GM21717 (cell line): ENCODE measurements around the gene ZC3H4.
"Not testable (repeated sequence)": the region's sequence is repeated elsewhere in the genome, so short reads cannot be mapped to it uniquely, and the experiment has no call there.

Experiments used
- ATAC-seq: cut with Tn5 transposase; IDR thresholded peaks from one replicate; pipeline ENCODE4 v1.9.1; 2021; ENCODE audit warnings: mild to moderate bottlenecking, moderate library complexity; ENCODE audit not compliant: unreplicated experiment

ZC3H4 gene

GRCh38 chr19:47086280-47086679 is 27.3 kb downstream of the ZC3H4 start:
- no peak for ATAC-seq

DNA sequence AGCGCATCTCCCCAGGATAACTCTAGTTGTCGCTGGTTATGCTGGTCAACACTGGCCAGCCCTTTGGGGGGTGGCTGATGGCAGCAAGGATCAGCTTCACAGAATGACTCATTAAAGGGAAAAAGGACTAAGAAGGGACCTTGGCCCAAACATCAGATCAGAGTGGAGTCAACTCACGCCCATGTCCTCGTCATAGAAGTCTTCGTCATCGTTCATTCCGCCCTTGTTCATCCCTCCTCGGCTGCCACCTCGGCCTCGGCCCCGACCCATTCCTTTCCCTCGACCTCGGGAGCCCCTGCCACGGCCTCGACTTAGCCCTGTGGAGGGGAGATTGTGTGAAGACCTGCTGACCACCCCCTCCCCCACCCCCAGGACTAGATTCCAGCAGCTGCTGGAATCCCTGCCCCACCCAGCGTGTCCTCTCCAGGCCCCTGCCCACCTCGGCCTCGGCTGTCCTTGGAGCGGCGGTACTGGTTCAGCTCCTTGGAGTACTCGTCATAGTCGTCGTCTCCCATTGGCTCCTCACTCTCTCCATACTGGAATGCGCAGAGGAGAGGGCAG is 28.6 kb downstream of the ZC3H4 start:
- no peak for ATAC-seq

- ATAC-seq: no peak
These were observed 31.1 kb downstream of the ZC3H4 start for GRCh38 chr19:47082493-47082892.

- no peak for ATAC-seq
These were observed 32.5 kb downstream of the ZC3H4 start for GRCh38 chr19:47081095-47081494.

DNA sequence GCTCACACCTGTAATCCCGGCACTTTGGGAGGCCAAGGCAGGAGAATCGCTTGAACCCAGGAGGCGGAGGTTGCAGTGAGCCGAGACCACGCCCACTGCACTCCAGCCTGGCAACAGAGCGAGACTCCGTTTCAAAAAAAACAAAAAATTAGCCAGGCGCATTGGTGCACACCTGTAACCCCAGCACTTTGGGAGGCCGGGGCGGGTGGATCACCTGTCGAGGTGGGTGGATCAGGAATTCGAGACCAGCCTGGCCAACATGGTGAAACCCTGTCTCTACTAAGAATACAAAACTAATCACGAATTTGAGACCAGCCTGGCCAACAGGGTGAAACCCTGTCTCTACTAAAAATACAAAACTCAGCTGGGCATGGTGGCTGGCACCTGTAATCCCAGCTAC is 35.2 kb downstream of the ZC3H4 start:
- not testable (repeated sequence) for ATAC-seq

DNA sequence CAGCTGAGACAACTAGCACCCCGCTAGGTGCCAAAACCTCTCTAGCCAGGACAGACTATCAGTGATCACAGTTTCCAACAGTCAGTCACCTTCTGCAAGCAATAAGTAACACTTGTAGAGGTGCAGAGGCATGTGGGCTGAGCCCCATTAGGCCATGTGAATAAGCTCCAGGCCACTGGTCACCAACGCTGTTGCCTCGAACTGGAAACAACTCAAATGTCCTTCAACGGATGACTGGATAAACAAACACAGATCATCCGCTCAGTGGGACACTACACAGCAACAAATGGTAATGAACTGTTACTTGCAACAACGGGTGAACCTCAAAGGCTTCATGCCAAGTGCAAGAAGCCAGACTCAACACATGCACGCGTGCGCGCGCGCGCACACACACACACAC is 37.6 kb downstream of the ZC3H4 start:
- no peak for ATAC-seq

DNA sequence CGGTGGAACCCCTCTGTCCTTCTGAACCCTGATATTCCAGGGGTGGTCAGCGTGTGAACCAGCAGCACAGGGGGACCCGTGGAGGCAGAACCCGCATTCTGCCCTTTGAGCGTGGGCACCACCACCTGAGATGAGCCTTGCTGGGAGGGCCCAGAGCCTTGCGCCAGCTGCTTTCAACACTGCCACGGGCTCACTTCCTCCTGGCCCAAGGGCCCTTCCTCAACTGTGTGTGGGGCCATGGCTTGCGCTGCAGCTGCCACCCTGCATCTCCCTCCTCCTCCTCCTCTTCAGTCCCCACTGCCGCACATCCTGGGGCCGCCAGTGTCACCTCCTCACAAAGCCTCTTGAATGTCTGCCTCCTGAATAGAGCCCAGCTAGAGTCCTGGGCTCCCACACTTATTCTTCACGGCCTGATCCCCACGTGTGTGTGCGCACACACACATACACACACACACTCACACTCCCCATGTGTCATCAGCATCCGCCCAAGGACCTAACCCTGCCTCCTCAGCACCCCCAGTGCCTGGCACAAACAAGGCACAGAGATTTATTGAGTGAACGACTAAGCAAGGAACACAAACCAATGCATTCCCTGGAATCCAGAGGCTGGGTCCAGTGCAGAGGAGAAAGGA is 38.3 kb downstream of the ZC3H4 start:
- ATAC-seq: no peak

DNA sequence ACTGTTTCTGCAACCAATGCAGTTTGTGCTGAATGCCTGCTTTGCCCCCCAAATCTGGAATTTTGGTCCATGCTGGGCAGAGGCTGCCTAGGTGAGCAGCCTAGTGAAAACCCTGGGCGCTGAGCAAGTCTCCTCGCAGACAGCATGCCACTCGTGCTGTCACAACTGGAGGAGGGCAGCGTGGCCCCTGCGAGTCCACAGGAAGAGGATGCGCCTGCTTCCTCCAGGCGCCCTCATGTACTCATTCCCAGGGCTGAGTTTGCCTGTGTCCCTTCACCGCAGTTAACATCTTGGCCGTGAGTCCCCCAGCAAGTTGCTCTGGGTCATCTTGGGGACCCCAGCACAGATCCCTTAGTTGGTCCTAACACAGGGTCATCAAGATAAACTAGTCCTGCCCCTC is 39.0 kb downstream of the ZC3H4 start:
- no peak for ATAC-seq

- ATAC-seq: no peak
These were observed 40.0 kb downstream of the ZC3H4 start for GRCh38 chr19:47073574-47073973.

DNA sequence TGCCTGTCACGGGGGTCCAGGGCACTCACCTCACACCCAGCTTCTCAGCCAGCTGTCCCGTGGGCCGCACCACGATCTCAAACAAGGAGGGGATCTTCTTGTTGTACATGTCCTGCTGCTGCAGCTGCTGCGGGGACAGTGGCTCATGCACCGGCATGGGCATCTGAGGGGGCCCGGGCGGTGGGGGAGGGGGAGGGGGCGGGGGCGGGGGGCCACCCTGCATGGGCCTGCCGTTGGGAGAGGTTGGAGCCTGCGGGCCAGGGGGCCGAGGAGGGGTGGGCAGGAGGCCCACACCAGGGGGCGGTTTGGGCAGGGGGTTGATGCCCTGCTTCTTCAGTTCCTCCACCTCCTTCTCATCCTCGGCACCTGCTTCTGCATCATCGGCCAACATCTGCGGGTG is 41.3 kb downstream of the ZC3H4 start:
- ATAC-seq: no peak

DNA sequence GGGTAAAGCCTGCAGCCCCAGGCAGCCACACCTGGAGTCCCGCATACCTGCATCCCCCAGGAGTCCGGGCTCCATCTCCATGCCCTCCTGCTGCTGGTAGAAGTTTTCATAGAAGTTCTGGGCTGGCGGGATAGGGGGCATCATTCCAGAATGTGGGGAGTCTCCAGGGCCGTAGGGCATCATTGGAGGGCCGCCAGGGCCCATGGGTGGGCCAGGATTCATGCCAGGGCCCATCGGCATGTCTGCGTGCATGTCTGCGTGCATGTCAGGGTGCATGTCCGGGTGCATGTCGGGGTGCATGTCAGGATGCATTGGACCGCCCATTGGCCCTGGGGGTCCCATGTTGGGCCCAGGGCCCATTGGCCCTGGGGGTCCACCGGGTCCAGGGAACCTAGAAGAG is 41.8 kb downstream of the ZC3H4 start:
- ATAC-seq: no peak

DNA sequence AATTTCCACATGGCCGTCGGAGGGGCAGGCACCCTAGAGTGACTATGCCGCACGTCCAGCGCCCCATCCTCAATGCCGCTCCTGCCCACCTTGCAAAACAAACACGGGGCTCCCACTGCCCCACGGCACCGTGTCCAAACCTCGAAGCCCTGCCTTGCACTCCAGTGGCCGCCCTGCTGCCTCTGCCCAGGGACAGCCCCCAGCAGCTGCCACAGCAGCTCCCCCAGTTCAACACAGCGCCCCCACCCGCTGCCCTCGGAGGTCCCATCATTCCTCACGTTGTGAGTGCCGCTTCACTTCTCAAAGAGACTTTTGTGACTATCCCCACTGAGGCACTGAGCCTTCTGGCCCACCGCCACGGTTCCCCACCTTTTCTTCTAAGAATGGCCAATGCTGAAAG is 42.8 kb downstream of the ZC3H4 start:
- ATAC-seq: no peak

GRCh38 chr19:47069795-47070194 is 43.8 kb downstream of the ZC3H4 start:
- ATAC-seq: no peak

DNA sequence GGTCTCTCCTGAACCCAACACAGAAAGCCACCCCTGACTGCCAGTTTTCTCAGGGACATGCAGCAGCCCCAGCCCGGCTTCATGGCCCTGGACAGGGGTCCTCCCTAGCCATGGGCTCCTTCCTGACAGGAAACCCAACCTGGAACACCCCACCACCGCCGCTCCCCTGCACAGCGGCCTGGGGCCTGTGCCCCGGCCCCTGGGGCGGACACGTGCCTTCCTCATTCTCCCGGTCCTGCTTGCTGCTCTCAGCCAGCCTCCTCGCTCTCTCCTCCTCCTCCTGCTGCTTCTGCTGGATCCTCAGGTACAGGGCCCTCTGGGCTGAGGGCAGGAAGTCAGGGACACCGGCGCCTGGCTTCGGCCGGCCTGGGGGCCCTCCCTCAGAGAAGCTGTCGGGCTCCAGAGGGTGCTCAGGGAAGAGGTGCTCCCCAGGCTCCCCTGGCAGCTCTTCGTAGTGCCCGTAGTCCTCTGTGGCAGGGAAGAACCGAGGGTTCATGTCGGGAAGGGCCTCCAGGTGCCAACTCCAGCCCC is 44.6 kb downstream of the ZC3H4 start:
- no peak for ATAC-seq

DNA sequence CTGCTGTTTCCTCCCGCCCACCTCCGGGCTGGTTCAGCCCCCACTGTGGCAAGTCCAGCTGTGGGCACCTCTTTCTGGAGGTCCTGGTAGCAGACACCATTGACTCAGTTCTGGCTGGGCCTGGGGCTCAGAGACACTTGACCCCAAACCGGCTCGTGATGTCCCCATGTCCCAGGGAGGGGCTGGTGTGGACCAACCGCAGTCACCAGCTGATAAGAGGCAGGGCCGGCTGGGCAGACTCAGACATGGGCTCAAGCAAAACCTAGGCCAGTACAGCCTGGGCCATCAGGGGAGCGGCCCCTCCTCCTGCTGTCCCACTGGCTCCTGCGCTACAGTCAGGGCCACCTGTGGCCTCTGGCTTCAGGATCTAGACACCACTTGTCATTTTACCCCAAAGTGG is 45.3 kb downstream of the ZC3H4 start:
- ATAC-seq: no peak

DNA sequence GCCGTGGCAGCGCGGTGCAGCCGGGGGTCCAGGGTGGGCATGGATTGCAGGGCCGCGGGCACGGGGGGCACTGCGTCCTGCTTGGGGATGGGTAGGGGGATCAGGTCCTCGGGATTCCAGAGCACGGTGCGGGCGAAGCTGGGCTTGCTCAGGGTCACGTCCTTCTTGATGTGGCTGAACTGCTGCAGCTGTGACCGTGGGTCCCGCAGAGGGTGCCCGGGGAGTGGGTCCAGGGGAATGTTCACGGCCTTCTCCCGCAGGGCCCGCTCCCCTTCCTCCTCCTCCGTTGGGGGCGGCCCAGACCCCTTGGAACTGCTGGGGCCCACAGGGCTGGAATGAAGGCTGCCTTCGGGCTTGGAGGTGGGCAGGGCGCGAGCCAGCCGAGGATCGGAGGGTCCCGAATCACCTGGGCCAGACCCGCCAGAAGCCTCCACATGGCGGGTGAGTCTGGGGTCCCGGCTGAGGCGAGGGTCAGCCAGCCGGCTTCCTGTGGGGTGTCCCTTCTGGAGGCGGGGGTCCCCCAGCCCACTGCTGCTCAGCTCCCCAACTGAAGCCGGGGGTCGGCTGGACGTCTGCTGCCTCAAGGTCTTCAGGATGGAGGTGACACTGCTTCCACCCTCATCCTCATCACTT is 46.2 kb downstream of the ZC3H4 start:
- no peak for ATAC-seq

GRCh38 chr19:47066376-47067214 is 47.0 kb downstream of the ZC3H4 start:
- no peak for ATAC-seq

DNA sequence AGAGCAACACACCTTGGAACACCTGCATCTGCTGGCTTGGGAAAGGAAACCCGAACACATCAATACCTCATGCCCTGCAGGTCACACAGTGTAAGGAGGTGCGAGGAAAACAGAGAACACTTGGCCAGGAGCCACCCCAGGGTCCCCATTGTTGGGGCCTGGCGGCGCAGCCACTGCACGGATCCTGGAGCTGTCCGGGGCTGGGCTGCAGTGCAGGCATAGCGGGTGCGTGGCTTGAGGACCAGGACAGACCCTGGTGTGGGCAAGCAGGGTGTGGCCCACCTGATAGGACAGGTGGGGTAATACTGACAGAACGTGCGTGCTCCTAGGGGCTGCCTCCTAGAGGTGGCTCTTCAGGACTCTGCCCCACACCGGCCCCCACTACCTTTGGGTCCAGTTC is 48.3 kb downstream of the ZC3H4 start:
- ATAC-seq: no peak

DNA sequence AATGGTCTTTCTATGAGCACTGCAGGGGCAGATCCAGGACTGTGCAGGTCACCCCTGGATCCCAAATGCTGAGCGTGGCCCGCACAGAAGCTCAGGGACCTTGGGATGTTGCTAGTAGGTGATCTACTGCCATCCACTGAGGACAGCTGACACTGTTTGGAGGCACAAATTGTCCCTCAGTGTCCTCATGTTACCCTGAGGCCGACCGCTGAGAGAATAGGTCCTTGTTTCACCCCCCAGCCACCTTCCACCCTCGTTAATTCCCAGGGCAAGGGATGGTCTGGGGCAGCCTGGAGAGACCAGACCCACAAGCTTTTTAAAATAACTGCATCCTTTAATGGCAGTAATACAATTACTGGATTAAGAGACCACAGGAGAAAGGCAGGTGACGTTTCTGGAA is 49.7 kb downstream of the ZC3H4 start:
- ATAC-seq: no peak

DNA sequence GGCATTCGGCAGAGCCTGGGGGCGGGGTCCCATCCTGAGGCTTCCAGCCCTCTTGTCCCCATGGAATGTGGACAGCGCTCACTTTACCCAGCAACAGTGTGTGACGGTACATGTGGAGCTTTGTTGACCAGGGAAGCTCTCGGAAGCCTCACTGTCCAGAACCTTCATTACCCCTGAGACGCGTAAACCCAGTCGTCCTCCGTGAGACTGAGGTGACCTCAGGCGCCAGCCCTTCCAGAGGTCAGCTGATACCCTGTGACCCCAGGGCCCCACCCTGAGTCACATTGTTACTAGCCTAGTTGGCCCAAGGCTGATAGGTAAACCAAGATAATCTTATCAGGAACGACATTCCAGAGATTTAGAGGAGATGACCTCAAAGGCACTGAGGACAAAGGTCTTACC is 55.0 kb downstream of the ZC3H4 start:
- ATAC-seq: no peak

DNA sequence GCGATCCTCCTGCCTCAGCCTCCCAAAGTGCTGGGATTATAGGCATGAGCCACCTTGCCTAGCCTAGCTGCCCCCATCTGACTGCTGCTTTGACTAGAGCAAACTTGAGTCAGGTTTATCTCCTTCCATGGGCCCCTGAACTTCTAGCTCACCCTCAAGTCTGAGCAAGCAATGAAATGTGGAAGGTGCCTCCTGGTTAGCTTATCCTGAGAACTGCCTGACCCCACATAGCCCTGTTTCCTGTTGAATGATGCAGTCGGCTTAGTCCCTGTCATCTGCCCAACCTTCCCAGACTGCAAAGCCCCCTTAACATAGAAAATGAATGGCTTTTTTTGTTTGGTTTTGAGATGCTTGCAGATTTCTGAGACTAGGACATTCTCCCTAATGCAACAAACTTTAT is 56.2 kb downstream of the ZC3H4 start:
- no peak for ATAC-seq

GRCh38 chr19:47056411-47056810 is 57.2 kb downstream of the ZC3H4 start:
- no peak for ATAC-seq
